GM12878 (cell line): ENCODE measurements around the gene PSORS1C2.

Experiments
- ATF7 ChIP-seq: fragments of 450-650 bp; IDR thresholded peaks from 2 replicates; pipeline ENCODE4 v1.6.1; 2016; ENCODE audit warnings: low read depth, mild to moderate bottlenecking
- BMI1 ChIP-seq: fragments of 450-650 bp; IDR thresholded peaks from 2 replicates; pipeline ENCODE4 v1.6.1; 2016; ENCODE audit warnings: mild to moderate bottlenecking, moderate library complexity, borderline replicate concordance
- CREB1 ChIP-seq: IDR thresholded peaks from 2 replicates; pipeline ENCODE4 v1.6.1; 2012; ENCODE audit warnings: low read depth, mild to moderate bottlenecking, inconsistent platforms
- CTCF ChIP-seq, 3 experiments: IDR thresholded peaks in 2 of 3; conservative IDR thresholded peaks in 1 of 3; 2 replicates each; pipeline ENCODE4 v1.5.1; 2011; ENCODE audit warnings: low read depth in 3 of 3, low read length in 3 of 3, mild to moderate bottlenecking in 3 of 3, control low read depth in 2 of 3, moderate library complexity in 2 of 3, inconsistent platforms in 1 of 3, mixed read lengths in 1 of 3; ENCODE audit not compliant: control insufficient read depth in 2 of 3, insufficient read depth in 1 of 3; ENCODE audit errors: extremely low read depth in 1 of 3
- EGR1 ChIP-seq, 2 experiments: IDR thresholded peaks; 1 replicate in 1 of 2; 2 replicates in 1 of 2; pipeline ENCODE4 v1.6.1; 2011 to 2012; ENCODE audit warnings: low read depth in 2 of 2, low read length in 2 of 2, borderline replicate concordance in 1 of 2, mild to moderate bottlenecking in 1 of 2, moderate library complexity in 1 of 2
- EZH2 ChIP-seq: IDR thresholded peaks from 2 replicates; pipeline ENCODE4 v1.6.1; 2012; ENCODE audit warnings: low read depth, mild to moderate bottlenecking, control low read depth, inconsistent platforms, low read length, borderline replicate concordance; ENCODE audit not compliant: control insufficient read depth
- GABPA ChIP-seq: IDR thresholded peaks from 2 replicates; pipeline ENCODE4 v1.6.1; 2014; ENCODE audit warnings: antibody characterized with exemption, low read depth, mild to moderate bottlenecking, inconsistent platforms
- KDM1A ChIP-seq: fragments of 200-600 bp; sonication (generic); IDR thresholded peaks from 2 replicates; pipeline ENCODE4 v1.6.1; 2016; ENCODE audit warnings: borderline replicate concordance
- KLF5 ChIP-seq: fragments of 450-650 bp; IDR thresholded peaks from 2 replicates; pipeline ENCODE4 v1.6.1; 2014; ENCODE audit warnings: mild to moderate bottlenecking; ENCODE audit not compliant: partially characterized antibody
- NRF1 ChIP-seq: conservative IDR thresholded peaks from 2 replicates; pipeline ENCODE4 v1.6.1; 2011; ENCODE audit warnings: mild to moderate bottlenecking, low read depth, low read length, improper control_type of control experiment
- POLR2A ChIP-seq: IDR thresholded peaks from 2 replicates; pipeline ENCODE4 v1.6.1; 2011; ENCODE audit warnings: low read depth, mild to moderate bottlenecking, low read length
- REST ChIP-seq: IDR thresholded peaks from 2 replicates; pipeline ENCODE4 v1.6.1; 2012; ENCODE audit warnings: mild to moderate bottlenecking, low read depth, low read length
- SPI1 ChIP-seq: IDR thresholded peaks from 2 replicates; pipeline ENCODE4 v1.6.1; 2011; ENCODE audit warnings: low read depth, mild to moderate bottlenecking, low read length, moderate library complexity, borderline replicate concordance; ENCODE audit not compliant: insufficient read depth

- TF ChIP-seq POLR2A (no peak), EGR1 (IDR thresholded peaks at IDR 0.05; ENCODE audit: borderline replicate concordance in 1 of 2, low read depth in 2 of 2, low read length in 2 of 2) (no peak), EZH2 (no peak), CREB1 (no peak), CTCF (IDR thresholded peaks at IDR 0.05 in 2 of 3, conservative IDR thresholded peaks at IDR 0.05 in 1 of 3; ENCODE audit: control insufficient read depth in 2 of 3, extremely low read depth in 1 of 3, insufficient read depth in 1 of 3, low read depth in 3 of 3, low read length in 3 of 3) (no peak), BMI1 (no peak), REST (no peak), KLF5 (no peak), SPI1 (no peak), GABPA (no peak), NRF1 (no peak), ATF7 (no peak), KDM1A (no peak)
Observed at GRCh38 chr6:31129130-31129529, 9.7 kb downstream of the PSORS1C2 start.
